ENCODE data around the gene RERG.

DNA sequence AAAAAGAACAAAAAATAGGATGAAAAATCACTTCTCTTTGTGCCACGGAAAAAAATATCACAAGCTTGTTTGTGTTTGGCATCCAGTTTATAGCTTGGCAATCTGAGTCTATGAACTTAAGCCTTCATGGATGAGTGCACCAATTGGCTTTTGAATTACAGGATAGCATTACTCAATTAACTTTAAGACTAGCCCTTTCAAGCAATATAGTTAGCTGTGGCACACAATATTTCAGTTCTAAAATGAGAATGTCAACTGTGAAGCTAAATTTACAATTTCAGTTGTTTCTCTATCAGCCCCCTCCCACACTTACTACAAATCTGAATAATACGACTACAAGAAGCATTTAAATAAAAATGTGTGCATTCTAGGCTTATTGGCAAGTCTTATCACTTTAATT is 8.3 kb downstream of the RERG start:
- TF ChIP-seq, protein P1, sequence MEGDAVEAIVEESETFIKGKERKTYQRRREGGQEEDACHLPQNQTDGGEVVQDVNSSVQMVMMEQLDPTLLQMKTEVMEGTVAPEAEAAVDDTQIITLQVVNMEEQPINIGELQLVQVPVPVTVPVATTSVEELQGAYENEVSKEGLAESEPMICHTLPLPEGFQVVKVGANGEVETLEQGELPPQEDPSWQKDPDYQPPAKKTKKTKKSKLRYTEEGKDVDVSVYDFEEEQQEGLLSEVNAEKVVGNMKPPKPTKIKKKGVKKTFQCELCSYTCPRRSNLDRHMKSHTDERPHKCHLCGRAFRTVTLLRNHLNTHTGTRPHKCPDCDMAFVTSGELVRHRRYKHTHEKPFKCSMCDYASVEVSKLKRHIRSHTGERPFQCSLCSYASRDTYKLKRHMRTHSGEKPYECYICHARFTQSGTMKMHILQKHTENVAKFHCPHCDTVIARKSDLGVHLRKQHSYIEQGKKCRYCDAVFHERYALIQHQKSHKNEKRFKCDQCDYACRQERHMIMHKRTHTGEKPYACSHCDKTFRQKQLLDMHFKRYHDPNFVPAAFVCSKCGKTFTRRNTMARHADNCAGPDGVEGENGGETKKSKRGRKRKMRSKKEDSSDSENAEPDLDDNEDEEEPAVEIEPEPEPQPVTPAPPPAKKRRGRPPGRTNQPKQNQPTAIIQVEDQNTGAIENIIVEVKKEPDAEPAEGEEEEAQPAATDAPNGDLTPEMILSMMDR (IDR thresholded peaks at IDR 0.05; ENCODE audit: low read depth, low read length, missing input control), result no peak
- TF ChIP-seq TAF1 (conservative IDR thresholded peaks at IDR 0.05) (no peak), EGR1 (IDR thresholded peaks at IDR 0.05; ENCODE audit: low read depth in 2 of 2) (no peak), JUND (IDR thresholded peaks at IDR 0.05) (no peak), SP1 (IDR thresholded peaks at IDR 0.05) (no peak), HNF4G (IDR thresholded peaks at IDR 0.05) (no peak), FOXA1 (IDR thresholded peaks at IDR 0.05) (no peak), RAD21 (IDR thresholded peaks at IDR 0.05) (no peak), YY1 (IDR thresholded peaks at IDR 0.05) (no peak), HNF4A (conservative IDR thresholded peaks at IDR 0.05) (no peak), RXRA (IDR thresholded peaks at IDR 0.05) (no peak)
- TF ChIP-seq, protein P2, sequence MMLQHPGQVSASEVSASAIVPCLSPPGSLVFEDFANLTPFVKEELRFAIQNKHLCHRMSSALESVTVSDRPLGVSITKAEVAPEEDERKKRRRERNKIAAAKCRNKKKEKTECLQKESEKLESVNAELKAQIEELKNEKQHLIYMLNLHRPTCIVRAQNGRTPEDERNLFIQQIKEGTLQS (IDR thresholded peaks at IDR 0.05), result no peak
- TF ChIP-seq, protein P3, sequence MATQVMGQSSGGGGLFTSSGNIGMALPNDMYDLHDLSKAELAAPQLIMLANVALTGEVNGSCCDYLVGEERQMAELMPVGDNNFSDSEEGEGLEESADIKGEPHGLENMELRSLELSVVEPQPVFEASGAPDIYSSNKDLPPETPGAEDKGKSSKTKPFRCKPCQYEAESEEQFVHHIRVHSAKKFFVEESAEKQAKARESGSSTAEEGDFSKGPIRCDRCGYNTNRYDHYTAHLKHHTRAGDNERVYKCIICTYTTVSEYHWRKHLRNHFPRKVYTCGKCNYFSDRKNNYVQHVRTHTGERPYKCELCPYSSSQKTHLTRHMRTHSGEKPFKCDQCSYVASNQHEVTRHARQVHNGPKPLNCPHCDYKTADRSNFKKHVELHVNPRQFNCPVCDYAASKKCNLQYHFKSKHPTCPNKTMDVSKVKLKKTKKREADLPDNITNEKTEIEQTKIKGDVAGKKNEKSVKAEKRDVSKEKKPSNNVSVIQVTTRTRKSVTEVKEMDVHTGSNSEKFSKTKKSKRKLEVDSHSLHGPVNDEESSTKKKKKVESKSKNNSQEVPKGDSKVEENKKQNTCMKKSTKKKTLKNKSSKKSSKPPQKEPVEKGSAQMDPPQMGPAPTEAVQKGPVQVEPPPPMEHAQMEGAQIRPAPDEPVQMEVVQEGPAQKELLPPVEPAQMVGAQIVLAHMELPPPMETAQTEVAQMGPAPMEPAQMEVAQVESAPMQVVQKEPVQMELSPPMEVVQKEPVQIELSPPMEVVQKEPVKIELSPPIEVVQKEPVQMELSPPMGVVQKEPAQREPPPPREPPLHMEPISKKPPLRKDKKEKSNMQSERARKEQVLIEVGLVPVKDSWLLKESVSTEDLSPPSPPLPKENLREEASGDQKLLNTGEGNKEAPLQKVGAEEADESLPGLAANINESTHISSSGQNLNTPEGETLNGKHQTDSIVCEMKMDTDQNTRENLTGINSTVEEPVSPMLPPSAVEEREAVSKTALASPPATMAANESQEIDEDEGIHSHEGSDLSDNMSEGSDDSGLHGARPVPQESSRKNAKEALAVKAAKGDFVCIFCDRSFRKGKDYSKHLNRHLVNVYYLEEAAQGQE (IDR thresholded peaks at IDR 0.05), result no peak
- TF ChIP-seq, protein P4, sequence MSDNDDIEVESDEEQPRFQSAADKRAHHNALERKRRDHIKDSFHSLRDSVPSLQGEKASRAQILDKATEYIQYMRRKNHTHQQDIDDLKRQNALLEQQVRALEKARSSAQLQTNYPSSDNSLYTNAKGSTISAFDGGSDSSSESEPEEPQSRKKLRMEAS (IDR thresholded peaks at IDR 0.05), result no peak
